NCI-H187 (cell line): Measurements from ENCODE around the gene CRAT.

Experiments
- DNase-seq, 2 experiments: peaks; one replicate each; lab custom pipeline; 2025; lab: John Stamatoyannopoulos, UW

Gene CRAT

DNA sequence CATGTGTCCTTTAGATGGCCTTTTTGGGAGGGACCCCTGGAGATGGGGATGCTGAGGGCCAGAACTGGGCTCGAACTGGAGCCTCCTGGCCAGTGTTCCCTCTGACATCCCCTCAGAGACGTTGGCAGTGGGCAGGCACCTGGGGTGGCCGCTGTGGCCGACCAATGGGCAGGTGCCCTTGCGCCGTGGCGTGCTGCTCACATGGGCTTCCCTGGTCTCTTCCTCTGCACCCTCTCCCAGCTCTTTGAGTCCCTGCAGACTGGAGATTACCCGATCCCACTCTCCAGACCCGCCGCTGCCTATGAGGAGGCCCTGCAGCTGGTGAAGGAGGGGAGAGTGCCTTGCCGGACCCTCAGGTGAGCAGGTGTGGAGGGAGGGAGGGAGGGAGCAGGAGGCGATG lies 49.6 kb downstream of the CRAT start:
- DNase-seq = no peak

GRCh38 chr9:129059796-129060785 lies 50.5 kb downstream of the CRAT start:
- no peak for DNase-seq

DNA sequence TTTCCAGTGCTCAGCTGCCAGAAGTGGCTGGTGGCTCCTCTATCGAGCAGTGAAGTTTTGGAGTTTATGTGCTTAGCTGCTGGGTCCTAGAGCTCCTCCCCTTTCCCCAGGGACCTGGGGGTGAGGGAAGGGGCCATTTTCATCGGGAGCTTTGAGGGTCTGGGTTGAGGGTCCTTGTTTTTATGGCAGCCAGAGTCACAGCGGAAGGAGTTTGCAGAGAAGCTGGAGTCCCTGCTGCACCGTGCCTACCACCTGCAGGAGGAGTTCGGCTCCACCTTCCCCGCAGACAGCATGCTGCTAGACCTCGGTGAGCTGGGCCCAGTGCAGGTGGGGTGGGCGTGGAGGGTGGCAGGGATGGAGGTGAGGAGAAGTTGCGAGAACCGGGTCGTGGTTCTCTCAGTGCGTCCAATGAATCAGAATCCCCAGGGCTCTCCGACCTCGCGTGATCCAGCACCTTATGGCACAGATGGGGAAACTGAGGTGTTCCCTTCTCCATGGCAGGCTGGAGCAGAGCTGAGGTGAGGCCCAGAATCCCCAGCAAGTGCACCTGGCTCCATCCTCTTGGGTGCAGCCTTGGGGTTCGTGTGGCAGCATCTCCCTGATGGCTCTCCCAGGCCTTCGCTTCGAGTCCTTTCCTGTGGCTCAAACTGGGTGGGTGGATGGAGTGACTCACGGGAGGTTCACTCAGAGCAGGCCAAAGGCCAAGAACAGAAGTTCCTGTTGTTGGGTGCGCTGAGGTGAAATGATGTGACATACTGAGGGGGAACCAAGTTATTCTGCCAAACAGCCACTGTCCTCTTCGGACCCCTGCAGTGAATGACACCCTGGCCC lies 51.4 kb downstream of the CRAT start:
- no peak for DNase-seq

- no peak for DNase-seq
These were observed 56.3 kb downstream of the CRAT start for GRCh38 chr9:129054163-129054851.

DNA sequence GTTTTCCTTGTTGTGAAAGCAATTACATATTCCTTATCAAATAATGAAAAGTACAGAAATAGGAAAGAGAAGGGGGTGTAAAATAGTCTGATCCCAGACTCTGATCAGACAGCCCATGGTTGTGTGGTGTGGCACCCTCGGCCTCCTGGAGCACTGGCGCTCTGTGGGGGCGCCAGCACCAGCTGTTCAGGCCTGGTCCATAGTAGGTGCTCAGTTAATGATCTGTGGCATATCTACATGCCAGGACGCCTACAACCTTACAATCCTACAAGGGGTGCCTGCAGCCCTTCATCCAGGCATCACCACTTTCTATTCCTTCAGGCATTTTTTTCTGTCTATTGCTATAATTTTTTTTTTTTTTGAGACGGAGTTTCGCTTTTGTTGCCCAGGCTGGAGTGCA lies 57.6 kb downstream of the CRAT start:
- DNase-seq = no peak

- DNase-seq = no peak
These were observed 58.0 kb downstream of the CRAT start for GRCh38 chr9:129052592-129052991.
